Measurements from ENCODE around the gene KATNBL1.

GRCh38 chr15:34155859-34156258, 54.0 kb downstream of the KATNBL1 start:
- no peak for TF ChIP-seq ARNTL (CRISPR knock-in tag; IDR thresholded peaks at IDR 0.05; ENCODE audit: borderline replicate concordance, low read depth)
- no peak for TF ChIP-seq ZNF70 (CRISPR knock-in tag; IDR thresholded peaks at IDR 0.05)
- no peak for TF ChIP-seq CSDC2 (CRISPR knock-in tag; IDR thresholded peaks at IDR 0.05)
- TF ChIP-seq CREB5 (CRISPR knock-in tag; IDR thresholded peaks at IDR 0.05; ENCODE audit: low read depth) = no peak
- TF ChIP-seq PATZ1 (CRISPR knock-in tag; IDR thresholded peaks at IDR 0.05; ENCODE audit: borderline replicate concordance) = no peak
- TF ChIP-seq SNAI2 (CRISPR knock-in tag; IDR thresholded peaks at IDR 0.05) = no peak
- no peak for TF ChIP-seq POU6F1 (CRISPR knock-in tag; IDR thresholded peaks at IDR 0.05; ENCODE audit: borderline replicate concordance, low read depth)
